Kidney epithelial cell (primary cell): ENCODE measurements around the gene XPOT. TPM values are rescaled to one million over a fixed set of nuclear protein-coding genes. Genes with fewer than 3 reads are reported as not detected.

Source experiments
- DNase-seq: peaks from one replicate; pipeline ENCODE4 v3.0.0-alpha.2; 2010; ENCODE audit warnings: low read depth
- H3K27me3 ChIP-seq: 2 replicates; pipeline ENCODE4 v1.6.0; 2011; ENCODE audit warnings: low read length; ENCODE audit not compliant: control insufficient read depth, insufficient read depth
- H3K36me3 ChIP-seq: 2 replicates; pipeline ENCODE4 v1.5.1; 2011; ENCODE audit warnings: low read length; ENCODE audit not compliant: control insufficient read depth, insufficient read depth
- H3K4me3 ChIP-seq: 2 replicates; pipeline ENCODE4 v1.5.1; 2011; ENCODE audit warnings: low read depth, mild to moderate bottlenecking, control low read depth, low read length
- total RNA-seq: library from RNA; depleted of rRNA; stranded (reverse); fragments of >200 nt; gene quantifications from 2 replicates; pipeline ENCODE4 v1.2.3, GENCODE V29; 2015
- TF ChIP-seq, protein P1 (sequence below): IDR thresholded peaks from 2 replicates; pipeline ENCODE4 v1.5.1; 2011; ENCODE audit warnings: mild to moderate bottlenecking, moderate library complexity, low read length, control low read depth, inconsistent platforms; ENCODE audit not compliant: insufficient read depth, poor library complexity, severe bottlenecking

XPOT gene
- total RNA-seq, 1 donor from 2014 or later: 129 TPM

- no peaks in the 10 kb centered on the region for H3K36me3 ChIP-seq
- H3K27me3 ChIP-seq: no peaks in the 10 kb centered on the region
- TF ChIP-seq, protein P1, sequence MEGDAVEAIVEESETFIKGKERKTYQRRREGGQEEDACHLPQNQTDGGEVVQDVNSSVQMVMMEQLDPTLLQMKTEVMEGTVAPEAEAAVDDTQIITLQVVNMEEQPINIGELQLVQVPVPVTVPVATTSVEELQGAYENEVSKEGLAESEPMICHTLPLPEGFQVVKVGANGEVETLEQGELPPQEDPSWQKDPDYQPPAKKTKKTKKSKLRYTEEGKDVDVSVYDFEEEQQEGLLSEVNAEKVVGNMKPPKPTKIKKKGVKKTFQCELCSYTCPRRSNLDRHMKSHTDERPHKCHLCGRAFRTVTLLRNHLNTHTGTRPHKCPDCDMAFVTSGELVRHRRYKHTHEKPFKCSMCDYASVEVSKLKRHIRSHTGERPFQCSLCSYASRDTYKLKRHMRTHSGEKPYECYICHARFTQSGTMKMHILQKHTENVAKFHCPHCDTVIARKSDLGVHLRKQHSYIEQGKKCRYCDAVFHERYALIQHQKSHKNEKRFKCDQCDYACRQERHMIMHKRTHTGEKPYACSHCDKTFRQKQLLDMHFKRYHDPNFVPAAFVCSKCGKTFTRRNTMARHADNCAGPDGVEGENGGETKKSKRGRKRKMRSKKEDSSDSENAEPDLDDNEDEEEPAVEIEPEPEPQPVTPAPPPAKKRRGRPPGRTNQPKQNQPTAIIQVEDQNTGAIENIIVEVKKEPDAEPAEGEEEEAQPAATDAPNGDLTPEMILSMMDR: no peak
- DNase-seq: no peak
- H3K4me3 ChIP-seq: no peak overlapping the region
These were observed 52.8 kb downstream of the XPOT start for GRCh38 chr12:64457032-64457431.

- Histone ChIP-seq H3K4me3 (no peak overlapping the region), H3K27me3 (no peaks in the 10 kb centered on the region), H3K36me3 (no peaks in the 10 kb centered on the region)
- DNase-seq: no peak
- TF ChIP-seq, protein P1: no peak
These were observed 53.3 kb downstream of the XPOT start for GRCh38 chr12:64457466-64457865.

DNA sequence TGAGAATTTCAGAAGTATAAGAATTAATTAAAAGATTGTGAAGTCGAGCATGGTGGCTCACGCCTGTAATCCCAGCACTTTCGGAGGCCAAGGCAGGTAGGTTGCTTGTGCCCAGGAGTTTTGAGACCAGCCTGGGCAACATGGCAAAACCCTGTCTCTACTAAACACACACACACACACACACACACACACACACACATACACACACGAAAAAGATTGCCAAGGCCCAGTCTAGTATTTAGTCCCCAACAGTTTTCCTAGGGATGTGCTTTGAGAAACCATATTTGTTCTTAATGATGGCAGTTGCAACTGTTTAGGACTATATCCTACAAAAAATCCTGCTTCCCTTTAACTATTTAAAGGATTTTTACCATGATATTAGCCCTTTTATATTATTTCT, 53.7 kb downstream of the XPOT start:
- DNase-seq: no peak
- TF ChIP-seq, protein P1: no peak
- H3K36me3 ChIP-seq: no peaks in the 10 kb centered on the region
- H3K27me3 ChIP-seq: no peaks in the 10 kb centered on the region
- H3K4me3 ChIP-seq: no peak overlapping the region

GRCh38 chr12:64459394-64459891, 55.3 kb downstream of the XPOT start:
- no peaks in the 10 kb centered on the region for H3K36me3 ChIP-seq
- DNase-seq: no peak
- no peak overlapping the region for H3K4me3 ChIP-seq
- TF ChIP-seq, protein P1: no peak
- no peaks in the 10 kb centered on the region for H3K27me3 ChIP-seq

DNA sequence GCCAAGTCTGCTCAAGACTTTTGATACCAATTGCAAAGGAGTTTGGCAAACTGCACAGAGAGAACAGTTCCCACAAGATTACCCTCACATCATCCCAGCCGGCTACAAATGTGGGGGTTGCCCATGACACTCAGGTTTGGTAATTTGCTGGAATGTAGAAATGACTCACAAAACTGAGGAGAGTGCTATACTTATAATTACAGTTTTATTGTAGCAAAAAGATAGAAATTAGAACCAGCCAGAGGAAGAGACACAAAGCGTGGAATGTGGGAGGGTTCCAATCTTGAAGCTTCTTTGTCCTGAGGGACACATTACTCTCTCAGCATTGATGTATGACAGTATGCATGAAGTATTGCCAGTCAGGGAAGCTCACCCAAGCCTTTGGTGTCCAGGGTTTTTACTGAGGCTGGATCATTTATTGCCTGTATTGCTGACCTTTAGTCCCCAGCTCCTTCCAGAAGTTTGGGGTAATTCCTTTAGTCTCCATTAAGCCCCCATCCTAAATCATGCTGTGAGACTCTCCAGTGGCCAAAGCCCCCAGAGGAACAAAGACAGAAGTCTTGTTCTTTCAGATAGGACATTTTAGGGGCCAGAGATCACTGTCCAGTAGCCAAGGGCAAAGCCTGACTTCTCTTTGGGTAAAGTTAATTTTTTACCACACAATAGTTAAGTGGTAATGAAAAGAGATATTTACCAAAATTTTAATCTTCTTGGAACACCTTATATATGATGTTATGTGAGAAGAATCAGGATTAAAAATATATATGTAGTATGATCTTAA, 57.6 kb downstream of the XPOT start:
- no peaks in the 10 kb centered on the region for H3K36me3 ChIP-seq
- H3K4me3 ChIP-seq: no peak overlapping the region
- DNase-seq: peak; percentile 65
- TF ChIP-seq, protein P1: no peak
- no peaks in the 10 kb centered on the region for H3K27me3 ChIP-seq

DNA sequence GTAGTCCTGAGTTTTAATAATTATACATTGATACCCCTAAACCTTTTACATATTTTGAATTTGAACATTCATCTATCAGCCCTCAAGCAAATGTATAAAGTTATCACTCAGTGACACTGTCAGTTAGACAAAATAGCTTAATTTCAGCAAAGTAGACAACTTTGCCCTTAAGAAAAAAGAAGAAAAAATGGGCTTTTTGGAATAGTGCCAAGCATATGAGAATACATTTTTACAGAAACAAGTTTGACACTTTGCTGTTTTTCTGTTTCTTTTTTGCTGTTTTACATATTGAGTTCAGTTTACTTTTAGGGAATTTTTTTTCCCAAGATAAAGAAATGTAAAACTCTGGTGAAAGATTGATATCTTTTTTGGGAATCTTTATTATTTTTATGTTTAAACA, 62.0 kb downstream of the XPOT start:
- no peak overlapping the region for H3K4me3 ChIP-seq

More for the DNA sequence above, 62.0 kb downstream of the XPOT start:
- Histone ChIP-seq H3K27me3 (no peaks in the 10 kb centered on the region), H3K36me3 (peaks cover 1% of the 10 kb centered on the region)
- no peak for DNase-seq
- TF ChIP-seq, protein P1: no peak
